OCI-LY7 (cell line): Measurements from ENCODE around the gene KLF11.

Experiments
- EZH2phosphoT487 ChIP-seq: fragments of 200-600 bp; sonication (generic); IDR thresholded peaks from 2 replicates; pipeline ENCODE4 v1.6.1; 2018; ENCODE audit warnings: low read depth, borderline replicate concordance, mild to moderate bottlenecking, mixed run types, antibody characterized with exemption, low read length, moderate library complexity, mixed read lengths
- TF ChIP-seq, protein P1 (sequence below): fragments of 200-600 bp; sonication (generic); conservative IDR thresholded peaks from 2 replicates; pipeline ENCODE4 v1.5.1; 2014; ENCODE audit warnings: mild to moderate bottlenecking, antibody characterized with exemption, low read length, moderate library complexity, mixed read lengths

DNA sequence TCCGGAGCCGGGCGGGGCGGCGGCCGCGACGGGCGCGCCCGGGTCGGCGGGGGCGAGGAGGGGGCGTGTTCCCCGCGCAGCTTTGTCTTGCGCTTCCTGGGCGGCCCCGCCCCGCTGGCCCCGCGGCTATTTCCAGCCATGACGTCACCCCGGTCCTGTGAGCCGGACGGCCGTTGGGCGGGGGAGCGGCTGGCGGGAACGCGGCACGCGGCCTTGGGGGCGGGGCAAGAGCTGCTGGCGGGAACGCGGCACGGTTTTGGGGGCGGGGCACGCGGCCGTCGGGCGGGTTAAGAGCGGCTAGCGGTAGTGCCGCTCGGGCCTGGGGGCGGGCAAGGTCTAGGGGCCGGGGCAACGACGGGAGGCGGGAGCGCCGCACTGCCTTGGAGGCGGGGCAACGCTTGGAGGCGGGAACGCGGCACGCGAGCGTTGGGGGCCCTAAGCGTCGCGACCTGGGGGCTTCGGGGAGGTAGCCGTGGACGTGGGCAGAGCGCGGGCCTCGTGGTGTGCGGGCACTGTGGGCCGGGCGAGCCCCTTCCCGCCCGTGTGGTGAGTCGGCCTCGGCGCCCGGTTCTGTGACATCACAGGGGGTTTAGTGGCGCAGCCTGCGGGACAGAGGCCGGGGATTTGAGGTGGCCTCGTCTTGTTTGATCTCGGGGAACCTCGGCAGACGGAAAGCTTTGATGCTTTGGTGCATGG lies 704 bp downstream of the KLF11 start:
- TF ChIP-seq, protein P1, sequence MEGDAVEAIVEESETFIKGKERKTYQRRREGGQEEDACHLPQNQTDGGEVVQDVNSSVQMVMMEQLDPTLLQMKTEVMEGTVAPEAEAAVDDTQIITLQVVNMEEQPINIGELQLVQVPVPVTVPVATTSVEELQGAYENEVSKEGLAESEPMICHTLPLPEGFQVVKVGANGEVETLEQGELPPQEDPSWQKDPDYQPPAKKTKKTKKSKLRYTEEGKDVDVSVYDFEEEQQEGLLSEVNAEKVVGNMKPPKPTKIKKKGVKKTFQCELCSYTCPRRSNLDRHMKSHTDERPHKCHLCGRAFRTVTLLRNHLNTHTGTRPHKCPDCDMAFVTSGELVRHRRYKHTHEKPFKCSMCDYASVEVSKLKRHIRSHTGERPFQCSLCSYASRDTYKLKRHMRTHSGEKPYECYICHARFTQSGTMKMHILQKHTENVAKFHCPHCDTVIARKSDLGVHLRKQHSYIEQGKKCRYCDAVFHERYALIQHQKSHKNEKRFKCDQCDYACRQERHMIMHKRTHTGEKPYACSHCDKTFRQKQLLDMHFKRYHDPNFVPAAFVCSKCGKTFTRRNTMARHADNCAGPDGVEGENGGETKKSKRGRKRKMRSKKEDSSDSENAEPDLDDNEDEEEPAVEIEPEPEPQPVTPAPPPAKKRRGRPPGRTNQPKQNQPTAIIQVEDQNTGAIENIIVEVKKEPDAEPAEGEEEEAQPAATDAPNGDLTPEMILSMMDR = no peak
- TF ChIP-seq EZH2phosphoT487 = no peak
